Nephron progenitor cell (in vitro differentiated cells): Measurements from ENCODE around the gene ALPK3.
A peak's percentile ranks its signal among the peaks of the same experiment; 100 is the strongest.

ENCODE experiments used
- DNase-seq: peaks from one replicate; pipeline ENCODE4 v3.0.0; 2021
- H3K27ac Mint-ChIP-seq: 2 replicates; pipeline ENCODE4 v1.8.0; 2021; ENCODE audit warnings: mild to moderate bottlenecking, moderate library complexity, mixed read lengths
- H3K27me3 Mint-ChIP-seq: 2 replicates; pipeline ENCODE4 v1.8.0; 2021; ENCODE audit warnings: mild to moderate bottlenecking, low read depth, mixed read lengths; ENCODE audit not compliant: poor library complexity
- H3K36me3 Mint-ChIP-seq: 2 replicates; pipeline ENCODE4 v1.8.0; 2021; ENCODE audit warnings: low read depth, mixed read lengths
- H3K4me1 Mint-ChIP-seq: 2 replicates; pipeline ENCODE4 v1.8.0; 2021; ENCODE audit warnings: mixed read lengths
- H3K4me3 Mint-ChIP-seq: 2 replicates; pipeline ENCODE4 v1.8.0; 2021; ENCODE audit warnings: mild to moderate bottlenecking, moderate library complexity, mixed read lengths
- H3K9me3 Mint-ChIP-seq: 2 replicates; pipeline ENCODE4 v1.8.0; 2021; ENCODE audit warnings: mild to moderate bottlenecking, moderate library complexity, mixed read lengths
- TF ChIP-seq, protein P1 (sequence below): fragments of 200-600 bp; sonication (generic); IDR thresholded peaks from 2 replicates; pipeline ENCODE4 v1.5.0; 2021; ENCODE audit warnings: antibody characterized with exemption

ALPK3 gene

DNA sequence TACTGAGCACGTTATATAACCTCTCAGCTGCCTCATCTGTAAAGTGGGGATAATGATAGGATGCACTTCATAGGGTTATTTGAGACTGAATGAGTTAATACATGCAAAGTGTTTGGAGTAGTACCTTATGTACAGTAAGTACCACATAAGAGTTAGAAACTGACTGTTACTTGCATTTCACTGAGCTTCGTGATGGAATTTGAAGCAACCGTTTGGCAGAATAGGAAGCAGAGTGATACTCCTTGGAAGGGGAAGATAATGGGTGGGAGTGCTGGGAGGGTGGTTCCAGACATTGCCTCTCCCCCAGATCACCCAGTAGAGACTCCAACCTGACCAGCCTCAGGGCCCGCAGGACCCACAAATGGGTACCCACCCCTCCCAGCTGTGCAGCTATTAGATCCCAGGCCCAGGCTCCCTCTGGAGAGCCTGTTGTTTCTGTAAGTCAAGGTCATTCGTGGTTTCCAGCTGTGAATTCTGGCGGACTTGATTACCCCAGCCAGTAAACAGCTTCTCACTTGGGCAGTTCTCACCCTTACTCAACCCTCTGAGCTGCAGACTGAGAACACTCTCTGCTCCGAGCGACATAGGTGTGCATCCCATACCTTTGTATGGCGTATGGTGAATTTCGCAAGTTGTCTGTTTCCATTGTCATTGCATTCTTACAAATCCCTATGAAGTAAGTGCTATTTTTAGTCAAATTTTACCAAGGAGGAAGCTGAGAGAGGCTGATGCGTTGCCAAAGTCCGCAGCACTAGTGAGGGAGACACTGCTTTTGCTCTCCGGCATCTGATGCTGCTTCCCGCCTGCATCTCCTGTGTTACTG is 11.1 kb downstream of the ALPK3 start:
- no peak overlapping the region for H3K27ac Mint-ChIP-seq
- peaks cover 13% of the 10 kb centered on the region for H3K36me3 Mint-ChIP-seq
- H3K9me3 Mint-ChIP-seq, result no peaks in the 10 kb centered on the region
- DNase-seq, result no peak
- TF ChIP-seq, protein P1, sequence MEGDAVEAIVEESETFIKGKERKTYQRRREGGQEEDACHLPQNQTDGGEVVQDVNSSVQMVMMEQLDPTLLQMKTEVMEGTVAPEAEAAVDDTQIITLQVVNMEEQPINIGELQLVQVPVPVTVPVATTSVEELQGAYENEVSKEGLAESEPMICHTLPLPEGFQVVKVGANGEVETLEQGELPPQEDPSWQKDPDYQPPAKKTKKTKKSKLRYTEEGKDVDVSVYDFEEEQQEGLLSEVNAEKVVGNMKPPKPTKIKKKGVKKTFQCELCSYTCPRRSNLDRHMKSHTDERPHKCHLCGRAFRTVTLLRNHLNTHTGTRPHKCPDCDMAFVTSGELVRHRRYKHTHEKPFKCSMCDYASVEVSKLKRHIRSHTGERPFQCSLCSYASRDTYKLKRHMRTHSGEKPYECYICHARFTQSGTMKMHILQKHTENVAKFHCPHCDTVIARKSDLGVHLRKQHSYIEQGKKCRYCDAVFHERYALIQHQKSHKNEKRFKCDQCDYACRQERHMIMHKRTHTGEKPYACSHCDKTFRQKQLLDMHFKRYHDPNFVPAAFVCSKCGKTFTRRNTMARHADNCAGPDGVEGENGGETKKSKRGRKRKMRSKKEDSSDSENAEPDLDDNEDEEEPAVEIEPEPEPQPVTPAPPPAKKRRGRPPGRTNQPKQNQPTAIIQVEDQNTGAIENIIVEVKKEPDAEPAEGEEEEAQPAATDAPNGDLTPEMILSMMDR, result no peak
- H3K27me3 Mint-ChIP-seq, result peaks cover 7% of the 10 kb centered on the region
- H3K4me3 Mint-ChIP-seq, result no peak overlapping the region
- peaks cover 20% of the 10 kb centered on the region for H3K4me1 Mint-ChIP-seq

DNA sequence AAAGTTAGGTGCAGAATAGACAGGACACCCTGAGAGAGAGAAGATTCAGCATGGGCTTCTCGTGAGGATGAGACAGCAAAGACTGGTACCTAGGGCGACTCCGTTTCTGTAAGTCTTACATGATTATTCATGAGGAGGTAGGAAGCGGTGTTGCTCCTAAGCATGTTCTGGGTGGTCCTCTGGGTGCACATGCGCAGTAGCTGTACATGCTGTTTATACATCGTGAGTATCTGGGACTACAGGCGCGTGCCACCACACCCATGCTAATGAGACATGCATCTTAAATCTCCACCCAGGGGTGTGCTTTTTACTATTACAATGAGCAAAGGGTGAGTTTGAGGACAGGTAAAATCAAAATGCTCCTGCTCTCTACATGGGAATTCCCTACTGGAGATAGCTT is 12.3 kb downstream of the ALPK3 start:
- H3K4me3 Mint-ChIP-seq, result no peak overlapping the region
- H3K27me3 Mint-ChIP-seq, result peaks cover 6% of the 10 kb centered on the region
- TF ChIP-seq, protein P1, result no peak
- DNase-seq, result no peak
- no peak overlapping the region for H3K27ac Mint-ChIP-seq
- H3K4me1 Mint-ChIP-seq, result peaks cover 21% of the 10 kb centered on the region
- H3K36me3 Mint-ChIP-seq, result peaks cover 13% of the 10 kb centered on the region
- no peaks in the 10 kb centered on the region for H3K9me3 Mint-ChIP-seq

DNA sequence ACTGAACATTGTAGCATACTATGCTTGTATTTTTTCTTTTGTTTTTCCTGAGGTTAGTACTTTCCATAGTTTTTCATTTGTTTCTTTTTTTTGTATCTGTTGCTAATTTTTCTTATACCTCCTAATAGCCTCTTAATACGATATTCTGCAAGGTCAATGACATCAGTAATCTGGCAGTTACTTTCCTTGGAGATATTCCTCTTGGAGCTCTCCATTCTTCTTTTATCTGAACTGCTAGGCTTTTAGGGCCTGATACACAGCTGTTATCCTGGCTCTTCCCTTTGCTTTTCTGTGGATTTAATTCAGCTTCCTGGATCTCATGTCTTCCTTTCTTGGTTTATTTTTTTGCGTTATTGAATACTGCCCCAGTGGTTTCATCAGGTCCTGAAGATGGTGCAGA is 12.9 kb downstream of the ALPK3 start:
- no peaks in the 10 kb centered on the region for H3K9me3 Mint-ChIP-seq
- H3K27me3 Mint-ChIP-seq, result peaks cover 6% of the 10 kb centered on the region
- peaks cover 21% of the 10 kb centered on the region for H3K4me1 Mint-ChIP-seq
- H3K36me3 Mint-ChIP-seq, result peaks cover 13% of the 10 kb centered on the region
- no peak for DNase-seq
- H3K4me3 Mint-ChIP-seq, result no peak overlapping the region
- TF ChIP-seq, protein P1, result no peak
- H3K27ac Mint-ChIP-seq, result no peak overlapping the region

- peaks cover 13% of the 10 kb centered on the region for H3K36me3 Mint-ChIP-seq
- peak overlapping the region; percentile 25 for H3K27ac Mint-ChIP-seq
- TF ChIP-seq, protein P1, result no peak
- H3K4me3 Mint-ChIP-seq, result no peak overlapping the region
- no peak for DNase-seq
- H3K9me3 Mint-ChIP-seq, result no peaks in the 10 kb centered on the region
- peaks cover 6% of the 10 kb centered on the region for H3K27me3 Mint-ChIP-seq
- peaks cover 21% of the 10 kb centered on the region for H3K4me1 Mint-ChIP-seq
These were observed 13.9 kb downstream of the ALPK3 start for GRCh38 chr15:84831028-84831427.

GRCh38 chr15:84831613-84832012 is 14.5 kb downstream of the ALPK3 start:
- H3K9me3 Mint-ChIP-seq, result no peaks in the 10 kb centered on the region
- H3K27ac Mint-ChIP-seq, result no peak overlapping the region
- TF ChIP-seq, protein P1, result no peak
- DNase-seq, result no peak
- peaks cover 13% of the 10 kb centered on the region for H3K36me3 Mint-ChIP-seq
- H3K4me3 Mint-ChIP-seq, result no peak overlapping the region
- H3K4me1 Mint-ChIP-seq, result peaks cover 21% of the 10 kb centered on the region
- peaks cover 8% of the 10 kb centered on the region for H3K27me3 Mint-ChIP-seq

- DNase-seq, result no peak
- Mint-ChIP-seq H3K27ac (peak overlapping the region; percentile 14), H3K36me3 (peaks cover 13% of the 10 kb centered on the region), H3K4me1 (peaks cover 21% of the 10 kb centered on the region), H3K4me3 (peak overlapping the region; percentile 5), H3K27me3 (peaks cover 8% of the 10 kb centered on the region), H3K9me3 (no peaks in the 10 kb centered on the region)
- TF ChIP-seq, protein P1, result no peak
These were observed 15.4 kb downstream of the ALPK3 start for GRCh38 chr15:84832448-84833040.
